Measurements from ENCODE around the gene OR2B6.

Gene OR2B6

GRCh38 chr6:28003059-28003458 is 46.0 kb downstream of the OR2B6 start:
- TF ChIP-seq CTCF (IDR thresholded peaks at IDR 0.05; ENCODE audit: low read depth, low read length), result no peak
- in situ Hi-C loops (cut with HindIII; ENCODE audit: low sequenced_read_pairs), result no loop called here
- DNase-seq (ENCODE audit: low read depth, low spot score), result no peak

GRCh38 chr6:28003661-28004060 is 46.6 kb downstream of the OR2B6 start:
- no peak for TF ChIP-seq CTCF (IDR thresholded peaks at IDR 0.05; ENCODE audit: low read depth, low read length)
- in situ Hi-C loops (cut with HindIII; ENCODE audit: low sequenced_read_pairs), result no loop called here
- DNase-seq (ENCODE audit: low read depth, low spot score), result no peak
- H3K4me3 ChIP-seq (ENCODE audit: low read depth, low read length), result no peak overlapping the region

More at GRCh38 chr6:28003059-28003458, 46.0 kb downstream of the OR2B6 start:
- H3K4me3 ChIP-seq (ENCODE audit: low read depth, low read length), result no peak overlapping the region

- TF ChIP-seq CTCF (IDR thresholded peaks at IDR 0.05; ENCODE audit: low read depth, low read length), result no peak
- no peak overlapping the region for H3K4me3 ChIP-seq (ENCODE audit: low read depth, low read length)
- in situ Hi-C loops (cut with HindIII; ENCODE audit: low sequenced_read_pairs), result no loop called here
- no peak for DNase-seq (ENCODE audit: low read depth, low spot score)
These were observed 47.5 kb downstream of the OR2B6 start for GRCh38 chr6:28004350-28005151.

- no peak overlapping the region for H3K4me3 ChIP-seq (ENCODE audit: low read depth, low read length)
- no peak for TF ChIP-seq CTCF (IDR thresholded peaks at IDR 0.05; ENCODE audit: low read depth, low read length)
- DNase-seq (ENCODE audit: low read depth, low spot score), result no peak
- in situ Hi-C loops (cut with HindIII; ENCODE audit: low sequenced_read_pairs), result no loop called here
These were observed 48.3 kb downstream of the OR2B6 start for GRCh38 chr6:28005152-28005890.

- no peak overlapping the region for H3K4me3 ChIP-seq (ENCODE audit: low read depth, low read length)
- no peak for DNase-seq (ENCODE audit: low read depth, low spot score)
- in situ Hi-C loops (cut with HindIII; ENCODE audit: low sequenced_read_pairs), result no loop called here
- no peak for TF ChIP-seq CTCF (IDR thresholded peaks at IDR 0.05; ENCODE audit: low read depth, low read length)
These were observed 48.9 kb downstream of the OR2B6 start for GRCh38 chr6:28005975-28006374.
